RWPE2 (cell line): ENCODE measurements around the gene SLC12A5.

Experiments
- ATAC-seq: fragments of 200-7000 bp; cut with Tn5 transposase; 3 replicates; pipeline ENCODE4 v1.9.1; 2021; ENCODE audit warnings: low read depth
- DNase-seq: peaks from one replicate; pipeline ENCODE4 v3.0.0-alpha.2; 2020; ENCODE audit warnings: low spot score
- H3K27ac ChIP-seq: fragments of 450-650 bp; 2 replicates; pipeline ENCODE4 v1.5.1; 2017; ENCODE audit warnings: mild to moderate bottlenecking; ENCODE audit not compliant: poor library complexity, severe bottlenecking
- H3K27me3 ChIP-seq: fragments of 250-450 bp; sonication (Bioruptor Pico); 2 replicates; pipeline ENCODE4 v1.5.1; 2021; ENCODE audit warnings: mild to moderate bottlenecking, moderate library complexity; ENCODE audit not compliant: insufficient read depth, poor library complexity, severe bottlenecking
- H3K36me3 ChIP-seq: fragments of 250-450 bp; sonication (Bioruptor Pico); 2 replicates; pipeline ENCODE4 v1.5.1; 2020; ENCODE audit warnings: low read depth, mild to moderate bottlenecking, moderate library complexity
- H3K4me1 ChIP-seq: fragments of 250-450 bp; sonication (Bioruptor Pico); 2 replicates; pipeline ENCODE4 v1.5.1; 2021; ENCODE audit warnings: mild to moderate bottlenecking, moderate library complexity; ENCODE audit not compliant: insufficient read depth, poor library complexity, severe bottlenecking
- H3K4me3 ChIP-seq: fragments of 250-450 bp; sonication (Bioruptor Pico); 2 replicates; pipeline ENCODE4 v1.5.1; 2021; ENCODE audit warnings: mild to moderate bottlenecking, moderate library complexity; ENCODE audit not compliant: severe bottlenecking
- H3K9me3 ChIP-seq: fragments of 250-450 bp; sonication (Bioruptor Pico); 2 replicates; pipeline ENCODE4 v1.5.1; 2021; ENCODE audit warnings: mild to moderate bottlenecking, moderate library complexity; ENCODE audit not compliant: severe bottlenecking
- TF ChIP-seq, protein P1 (sequence below): fragments of 450-650 bp; IDR thresholded peaks from one replicate; pipeline ENCODE4 v1.5.1; 2017; ENCODE audit warnings: mild to moderate bottlenecking, moderate library complexity; ENCODE audit not compliant: poor library complexity, severe bottlenecking

SLC12A5 gene

DNA sequence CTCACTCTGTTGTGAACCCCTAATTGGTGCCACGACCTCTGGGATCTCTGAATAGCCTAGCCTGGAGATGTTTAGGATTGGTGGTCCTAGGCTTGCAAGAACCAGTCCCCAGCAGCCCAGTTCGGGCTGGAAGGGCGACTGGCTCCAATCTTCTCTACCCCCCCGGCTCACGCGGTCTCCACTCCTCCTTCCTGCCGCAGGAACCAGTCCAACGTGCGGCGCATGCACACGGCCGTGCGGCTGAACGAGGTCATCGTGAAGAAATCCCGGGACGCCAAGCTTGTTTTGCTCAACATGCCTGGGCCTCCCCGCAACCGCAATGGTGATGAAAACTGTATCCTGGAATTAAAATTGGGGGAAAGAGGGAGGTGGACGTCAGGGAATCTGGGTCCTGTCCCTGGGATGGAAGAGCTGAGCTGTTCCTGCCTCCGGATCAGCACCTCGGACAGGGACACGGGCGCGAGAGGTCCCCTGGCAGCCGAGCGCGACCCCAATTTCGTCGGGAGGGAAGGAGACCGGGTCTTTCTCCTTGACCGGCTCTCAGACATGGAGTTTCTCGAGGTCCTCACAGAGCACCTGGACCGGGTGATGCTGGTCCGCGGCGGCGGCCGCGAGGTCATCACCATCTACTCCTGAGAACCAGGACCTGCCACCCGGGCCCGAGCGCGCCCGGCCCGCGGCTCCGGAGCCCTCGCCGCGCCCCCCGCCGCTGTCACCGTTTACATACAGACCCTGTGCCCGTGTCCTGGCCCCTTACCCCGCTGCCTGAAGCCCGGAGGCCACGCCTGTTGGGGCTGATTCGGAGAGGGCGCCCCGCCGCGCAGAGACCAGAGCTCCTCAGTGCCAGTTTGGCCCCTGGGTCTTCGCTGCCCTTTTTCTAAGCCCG is 28.2 kb downstream of the SLC12A5 start:
- Histone ChIP-seq H3K27me3 (peaks cover 41% of the 10 kb centered on the region), H3K4me1 (peaks cover 3% of the 10 kb centered on the region), H3K27ac (no peak overlapping the region), H3K9me3 (no peaks in the 10 kb centered on the region), H3K4me3 (no peak overlapping the region), H3K36me3 (peaks cover 16% of the 10 kb centered on the region)
- TF ChIP-seq, protein P1, sequence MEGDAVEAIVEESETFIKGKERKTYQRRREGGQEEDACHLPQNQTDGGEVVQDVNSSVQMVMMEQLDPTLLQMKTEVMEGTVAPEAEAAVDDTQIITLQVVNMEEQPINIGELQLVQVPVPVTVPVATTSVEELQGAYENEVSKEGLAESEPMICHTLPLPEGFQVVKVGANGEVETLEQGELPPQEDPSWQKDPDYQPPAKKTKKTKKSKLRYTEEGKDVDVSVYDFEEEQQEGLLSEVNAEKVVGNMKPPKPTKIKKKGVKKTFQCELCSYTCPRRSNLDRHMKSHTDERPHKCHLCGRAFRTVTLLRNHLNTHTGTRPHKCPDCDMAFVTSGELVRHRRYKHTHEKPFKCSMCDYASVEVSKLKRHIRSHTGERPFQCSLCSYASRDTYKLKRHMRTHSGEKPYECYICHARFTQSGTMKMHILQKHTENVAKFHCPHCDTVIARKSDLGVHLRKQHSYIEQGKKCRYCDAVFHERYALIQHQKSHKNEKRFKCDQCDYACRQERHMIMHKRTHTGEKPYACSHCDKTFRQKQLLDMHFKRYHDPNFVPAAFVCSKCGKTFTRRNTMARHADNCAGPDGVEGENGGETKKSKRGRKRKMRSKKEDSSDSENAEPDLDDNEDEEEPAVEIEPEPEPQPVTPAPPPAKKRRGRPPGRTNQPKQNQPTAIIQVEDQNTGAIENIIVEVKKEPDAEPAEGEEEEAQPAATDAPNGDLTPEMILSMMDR = no peak
- peak; percentile 22; the same call in 1 of the 3 replicates for ATAC-seq
- peak; percentile 82 for DNase-seq

GRCh38 chr20:46057856-46058598 is 29.0 kb downstream of the SLC12A5 start:
- H3K27me3 ChIP-seq = peaks cover 41% of the 10 kb centered on the region
- peaks cover 3% of the 10 kb centered on the region for H3K4me1 ChIP-seq
- peak; percentile 69 for DNase-seq
- ATAC-seq = peak; percentile 28
- peaks cover 24% of the 10 kb centered on the region for H3K36me3 ChIP-seq
- no peaks in the 10 kb centered on the region for H3K9me3 ChIP-seq
- no peak overlapping the region for H3K4me3 ChIP-seq
- no peak overlapping the region for H3K27ac ChIP-seq
- TF ChIP-seq, protein P1 = peak; percentile 81

DNA sequence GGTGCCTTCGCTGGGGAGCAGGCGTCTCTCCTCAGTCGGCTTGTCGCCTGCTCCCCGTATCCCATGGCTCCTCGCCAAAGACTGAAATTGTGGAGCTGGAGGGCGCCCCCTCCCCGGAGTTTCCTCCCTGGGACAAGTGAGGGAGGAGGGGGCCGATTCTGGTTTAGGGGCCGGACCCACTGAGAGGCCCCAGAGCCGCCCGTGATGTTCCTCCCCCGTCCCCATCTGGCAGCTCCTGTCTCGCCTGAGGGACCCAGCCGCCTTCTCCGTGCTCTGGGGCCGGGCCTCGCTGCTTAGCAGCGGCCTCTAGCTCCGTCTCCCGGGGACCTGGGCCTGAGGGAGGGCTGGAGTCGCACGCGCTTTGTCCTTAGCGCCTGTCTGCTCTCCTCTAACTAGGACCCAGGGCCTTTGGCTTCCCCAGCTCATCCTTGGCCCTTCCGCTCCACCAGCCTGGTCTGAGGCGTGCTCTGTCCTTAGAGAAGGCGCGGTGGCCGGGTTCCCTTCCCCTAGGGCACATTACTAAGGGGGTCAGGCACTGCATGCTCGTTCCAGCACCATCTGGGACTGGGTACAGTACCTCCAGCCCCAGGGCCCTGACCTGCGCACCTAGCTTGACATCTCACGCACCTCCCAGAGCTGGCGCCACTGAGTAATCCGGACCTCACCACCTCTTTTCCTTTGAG is 29.7 kb downstream of the SLC12A5 start:
- ATAC-seq (peak; percentile 21), DNase-seq (peak; percentile 85)
- H3K27me3 ChIP-seq = peaks cover 41% of the 10 kb centered on the region
- TF ChIP-seq, protein P1 = peak; percentile 24
- no peak overlapping the region for H3K27ac ChIP-seq
- H3K4me1 ChIP-seq = peaks cover 3% of the 10 kb centered on the region
- H3K4me3 ChIP-seq = no peak overlapping the region
- peaks cover 31% of the 10 kb centered on the region for H3K36me3 ChIP-seq
- H3K9me3 ChIP-seq = no peaks in the 10 kb centered on the region

DNA sequence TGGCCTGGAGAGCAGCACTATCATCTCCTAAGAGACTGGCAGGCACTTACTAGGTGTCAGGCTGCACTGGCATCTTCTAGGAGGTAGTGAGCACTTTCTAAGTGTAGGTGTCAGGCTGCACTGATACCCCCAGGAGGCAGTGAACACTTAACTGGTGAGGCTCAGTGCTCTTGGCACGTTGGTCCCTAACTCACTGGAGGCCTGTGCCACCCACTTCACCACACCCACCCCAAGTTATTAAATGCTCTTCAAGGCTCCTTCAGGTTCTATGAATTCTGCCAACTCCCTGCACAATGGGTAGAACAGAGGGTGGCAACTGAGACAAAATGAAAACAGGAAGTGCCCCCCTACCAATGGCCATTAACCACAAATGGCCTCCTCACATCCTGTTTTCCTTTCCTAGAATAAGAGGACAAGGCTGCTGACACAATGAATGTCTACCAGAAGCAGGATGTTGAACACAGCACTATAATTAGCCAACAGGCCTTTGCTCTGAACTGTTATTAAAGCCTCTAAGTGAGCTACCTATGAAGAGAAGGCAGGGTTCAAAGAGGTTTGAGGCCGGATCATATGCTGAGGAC is 31.4 kb downstream of the SLC12A5 start:
- Histone ChIP-seq H3K9me3 (no peaks in the 10 kb centered on the region), H3K4me3 (no peak overlapping the region), H3K27ac (no peak overlapping the region), H3K36me3 (peaks cover 48% of the 10 kb centered on the region), H3K4me1 (peaks cover 3% of the 10 kb centered on the region), H3K27me3 (peaks cover 32% of the 10 kb centered on the region)
- DNase-seq = no peak
- TF ChIP-seq, protein P1 = no peak
- no peak for ATAC-seq
